Hematopoietic multipotent progenitor cell treated with erythropoietin and hydrocortisone succinate and interleukin-3 and kit ligand, for 8 days (in vitro differentiated cells): Measurements from ENCODE around the gene TTF1.

Source experiments
- DNase-seq: peaks from one replicate; pipeline ENCODE4 v3.0.0-alpha.2; 2015

The TTF1 gene

GRCh38 chr9:132406554-132407122 lies at the start of gene TTF1:
TTF1 (minus strand) TSS chr9:132406840; CDS start chr9:132402821, 4,019 bp downstream.
- DNase-seq = peak; percentile 96

GRCh38 chr9:132456241-132456640 lies 49.6 kb upstream of the TTF1 start:
- no peak for DNase-seq

- no peak for DNase-seq
Observed at GRCh38 chr9:132451276-132451675, 44.6 kb upstream of the TTF1 start.

- DNase-seq = no peak
Observed at GRCh38 chr9:132447902-132448301, 41.3 kb upstream of the TTF1 start.

- no peak for DNase-seq
Observed at GRCh38 chr9:132447346-132447745, 40.7 kb upstream of the TTF1 start.

GRCh38 chr9:132446887-132447286 lies 40.2 kb upstream of the TTF1 start:
- DNase-seq = no peak

- DNase-seq = no peak
Observed at GRCh38 chr9:132443951-132444607, 37.4 kb upstream of the TTF1 start.

- no peak for DNase-seq
Observed at GRCh38 chr9:132441404-132441803, 34.8 kb upstream of the TTF1 start.

GRCh38 chr9:132440735-132441134 lies 34.1 kb upstream of the TTF1 start:
- no peak for DNase-seq

GRCh38 chr9:132439153-132439552 lies 32.5 kb upstream of the TTF1 start:
- no peak for DNase-seq

- DNase-seq = no peak
Observed at GRCh38 chr9:132434881-132435280, 28.2 kb upstream of the TTF1 start.

- no peak for DNase-seq
Observed at GRCh38 chr9:132430998-132431397, 24.4 kb upstream of the TTF1 start.

- DNase-seq = no peak
Observed at GRCh38 chr9:132426639-132427414, 20.2 kb upstream of the TTF1 start.

GRCh38 chr9:132425675-132426062 lies 19.0 kb upstream of the TTF1 start:
- DNase-seq = no peak

GRCh38 chr9:132424857-132425674 lies 18.4 kb upstream of the TTF1 start:
- DNase-seq = no peak

GRCh38 chr9:132423503-132423902 lies 16.9 kb upstream of the TTF1 start:
- DNase-seq = peak; percentile 19

GRCh38 chr9:132422574-132422973 lies 15.9 kb upstream of the TTF1 start:
- DNase-seq = no peak

- DNase-seq = no peak
Observed at GRCh38 chr9:132418726-132419363, 12.2 kb upstream of the TTF1 start.

GRCh38 chr9:132415181-132415580 lies 8.5 kb upstream of the TTF1 start:
- no peak for DNase-seq

GRCh38 chr9:132414731-132415130 lies 8.1 kb upstream of the TTF1 start:
- no peak for DNase-seq

- no peak for DNase-seq
Observed at GRCh38 chr9:132413926-132414325, 7.3 kb upstream of the TTF1 start.

GRCh38 chr9:132412089-132412488 lies 5.4 kb upstream of the TTF1 start:
- peak; percentile 35 for DNase-seq

- DNase-seq = peak; percentile 68
Observed at GRCh38 chr9:132411091-132411508, 4.5 kb upstream of the TTF1 start.
